Choroid plexus epithelial cell (primary cell): ENCODE data around the gene UBE4A.
A peak's percentile ranks its signal among the peaks of the same experiment; 100 is the strongest.

ENCODE experiments used
- DNase-seq: peaks from one replicate; pipeline ENCODE4 v3.0.0-alpha.2; 2010; ENCODE audit warnings: low read depth
- H3K4me3 ChIP-seq: 2 replicates; pipeline ENCODE4 v1.5.1; 2011; ENCODE audit warnings: low read depth, mild to moderate bottlenecking, control low read depth, low read length, moderate library complexity
- TF ChIP-seq, protein P1 (sequence below): conservative IDR thresholded peaks from 2 replicates; pipeline ENCODE4 v1.5.1; 2011; ENCODE audit warnings: low read depth, mild to moderate bottlenecking, control low read depth, inconsistent platforms, low read length, moderate library complexity

The UBE4A gene

DNA sequence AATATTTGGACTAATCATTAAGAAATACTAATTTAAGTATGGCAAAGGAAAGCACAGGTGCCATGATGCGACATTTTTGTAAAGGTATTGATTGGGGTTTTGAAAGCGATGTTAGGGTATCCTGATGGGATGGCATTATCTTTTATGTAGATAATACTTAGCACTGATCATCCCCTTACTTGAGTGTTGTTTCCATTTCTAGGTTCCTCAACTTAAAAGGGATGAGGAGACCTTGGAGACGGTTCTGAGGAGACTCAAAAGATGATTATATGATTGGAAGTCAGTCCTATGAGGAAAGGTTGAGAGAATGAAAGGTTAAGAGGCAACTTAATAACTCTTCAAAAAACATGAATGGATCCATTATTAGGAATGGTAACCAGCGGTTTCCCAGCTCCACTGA lies 88.0 kb downstream of the UBE4A start:
- TF ChIP-seq, protein P1, sequence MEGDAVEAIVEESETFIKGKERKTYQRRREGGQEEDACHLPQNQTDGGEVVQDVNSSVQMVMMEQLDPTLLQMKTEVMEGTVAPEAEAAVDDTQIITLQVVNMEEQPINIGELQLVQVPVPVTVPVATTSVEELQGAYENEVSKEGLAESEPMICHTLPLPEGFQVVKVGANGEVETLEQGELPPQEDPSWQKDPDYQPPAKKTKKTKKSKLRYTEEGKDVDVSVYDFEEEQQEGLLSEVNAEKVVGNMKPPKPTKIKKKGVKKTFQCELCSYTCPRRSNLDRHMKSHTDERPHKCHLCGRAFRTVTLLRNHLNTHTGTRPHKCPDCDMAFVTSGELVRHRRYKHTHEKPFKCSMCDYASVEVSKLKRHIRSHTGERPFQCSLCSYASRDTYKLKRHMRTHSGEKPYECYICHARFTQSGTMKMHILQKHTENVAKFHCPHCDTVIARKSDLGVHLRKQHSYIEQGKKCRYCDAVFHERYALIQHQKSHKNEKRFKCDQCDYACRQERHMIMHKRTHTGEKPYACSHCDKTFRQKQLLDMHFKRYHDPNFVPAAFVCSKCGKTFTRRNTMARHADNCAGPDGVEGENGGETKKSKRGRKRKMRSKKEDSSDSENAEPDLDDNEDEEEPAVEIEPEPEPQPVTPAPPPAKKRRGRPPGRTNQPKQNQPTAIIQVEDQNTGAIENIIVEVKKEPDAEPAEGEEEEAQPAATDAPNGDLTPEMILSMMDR: no peak
- H3K4me3 ChIP-seq: no peak overlapping the region
- no peak for DNase-seq

DNA sequence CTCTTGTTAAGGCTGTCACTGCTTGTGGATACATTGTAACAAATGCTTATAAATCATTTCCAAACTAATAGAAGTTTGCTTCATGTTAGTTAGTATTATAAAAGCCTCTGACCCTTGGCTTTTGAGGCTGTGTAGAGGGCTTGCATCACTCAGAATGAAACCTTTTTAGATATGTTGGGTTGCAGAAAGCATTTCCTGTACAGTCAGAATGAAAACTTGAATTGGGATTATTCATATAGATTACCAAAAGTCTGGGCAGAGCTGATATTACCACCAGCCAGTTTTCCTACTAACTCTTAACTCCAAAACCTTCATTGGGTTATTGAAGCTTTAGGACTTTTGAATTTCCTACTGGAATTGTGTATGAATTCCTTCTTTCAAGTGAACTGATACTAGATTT lies 88.9 kb downstream of the UBE4A start:
- peak; percentile 62 for DNase-seq
- TF ChIP-seq, protein P1: no peak
- no peak overlapping the region for H3K4me3 ChIP-seq
